Bladder microvascular endothelial cell (primary cell): ENCODE data around the gene ERO1B. TPM values are rescaled to one million over a fixed set of nuclear protein-coding genes. Genes with fewer than 3 reads are reported as not detected.

ENCODE experiments used
- total RNA-seq: library from RNA; depleted of rRNA; stranded (reverse); fragments of >200 nt; gene quantifications from 2 replicates; pipeline ENCODE4 v1.2.3, GENCODE V29; 2014

ERO1B gene, protein sequence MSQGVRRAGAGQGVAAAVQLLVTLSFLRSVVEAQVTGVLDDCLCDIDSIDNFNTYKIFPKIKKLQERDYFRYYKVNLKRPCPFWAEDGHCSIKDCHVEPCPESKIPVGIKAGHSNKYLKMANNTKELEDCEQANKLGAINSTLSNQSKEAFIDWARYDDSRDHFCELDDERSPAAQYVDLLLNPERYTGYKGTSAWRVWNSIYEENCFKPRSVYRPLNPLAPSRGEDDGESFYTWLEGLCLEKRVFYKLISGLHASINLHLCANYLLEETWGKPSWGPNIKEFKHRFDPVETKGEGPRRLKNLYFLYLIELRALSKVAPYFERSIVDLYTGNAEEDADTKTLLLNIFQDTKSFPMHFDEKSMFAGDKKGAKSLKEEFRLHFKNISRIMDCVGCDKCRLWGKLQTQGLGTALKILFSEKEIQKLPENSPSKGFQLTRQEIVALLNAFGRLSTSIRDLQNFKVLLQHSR
- total RNA-seq = 2.4 and 3.9 TPM in 2 replicates

DNA sequence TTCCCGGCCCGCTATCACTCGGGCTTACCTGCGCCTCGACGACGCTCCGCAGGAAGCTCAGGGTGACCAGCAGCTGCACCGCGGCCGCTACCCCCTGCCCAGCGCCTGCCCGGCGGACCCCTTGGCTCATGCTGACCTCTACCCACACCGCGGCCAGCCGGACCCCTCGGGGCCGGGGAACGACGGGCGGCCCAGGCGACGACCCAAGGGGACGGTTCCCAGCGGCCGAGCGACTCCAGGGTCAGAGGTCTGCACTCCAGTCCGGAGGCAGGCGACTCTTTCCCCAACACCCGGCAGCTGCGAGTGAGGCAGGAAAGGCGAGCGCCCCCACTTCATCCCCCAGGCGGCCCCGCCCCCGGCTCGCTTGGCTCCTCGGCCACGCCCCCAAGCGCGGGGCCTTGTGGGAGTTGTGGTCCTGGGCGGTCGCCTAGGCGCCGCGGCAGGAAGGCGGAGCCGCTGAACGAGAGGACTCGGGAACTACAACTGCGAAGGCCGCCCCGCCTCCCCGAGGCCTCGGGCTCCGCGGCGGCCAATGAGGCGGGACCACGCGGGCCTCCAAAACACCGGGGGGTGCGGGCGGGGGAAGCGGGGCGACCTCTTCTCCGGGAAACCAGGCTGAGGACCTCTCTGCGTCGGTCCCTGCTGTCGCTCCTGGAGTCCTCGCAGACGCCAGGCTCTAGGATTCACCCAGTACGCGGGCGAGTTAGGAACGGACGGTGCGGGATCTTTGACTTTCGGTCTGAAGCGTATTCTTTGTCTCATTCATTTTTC, at the start of gene ERO1B:
ERO1B (minus strand) TSS at position 305 of the 771 bp plus-strand sequence; CDS start at position 130, 175 bp downstream.

Other genes starting within 250 kb of the ERO1B start
- gene NID1, start 216.9 kb downstream of the ERO1B start, total RNA-seq = 87.4 and 261 TPM in 2 replicates
- 5.3 and 12.5 TPM in 2 replicates for gene GPR137B, start 139.4 kb downstream of the ERO1B start, total RNA-seq
- gene EDARADD, start 112.3 kb upstream of the ERO1B start, total RNA-seq = not detected in 2 replicates
- gene LGALS8, start 242.0 kb upstream of the ERO1B start, total RNA-seq = 53.9 and 139 TPM in 2 replicates